OCI-LY3 (cell line): Measurements from ENCODE around the gene CACYBP.

Experiments
- EZH2phosphoT487 ChIP-seq: fragments of 200-600 bp; shearing (Covaris generic); IDR thresholded peaks from 2 replicates; pipeline ENCODE4 v1.6.1; 2018; ENCODE audit warnings: antibody characterized with exemption, mixed run types, low read depth
- TF ChIP-seq, protein P1 (sequence below): fragments of 200-600, 300-600 bp; sonication (generic); IDR thresholded peaks from 2 replicates; pipeline ENCODE4 v1.5.1; 2014; ENCODE audit warnings: antibody characterized with exemption, low read length, low read depth

DNA sequence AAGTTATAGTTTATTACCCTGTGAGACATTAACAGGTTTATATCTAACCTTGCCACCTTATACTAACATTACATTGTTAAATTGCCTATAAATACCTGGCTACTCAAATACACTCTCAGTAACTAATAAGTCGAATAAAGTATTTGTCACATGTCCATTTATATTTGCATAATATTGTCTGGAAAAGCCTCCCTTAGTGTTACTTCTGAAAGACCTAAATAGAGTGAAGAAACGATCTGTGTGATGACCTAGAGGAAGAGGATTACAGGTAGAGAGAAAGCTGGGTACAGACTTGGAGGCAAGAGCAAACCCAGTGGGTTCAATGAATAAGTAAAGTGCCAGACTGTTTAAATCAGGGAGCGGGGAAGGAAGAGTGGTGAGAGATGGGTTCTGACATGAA is 2.7 kb upstream of the CACYBP start:
- TF ChIP-seq, protein P1, sequence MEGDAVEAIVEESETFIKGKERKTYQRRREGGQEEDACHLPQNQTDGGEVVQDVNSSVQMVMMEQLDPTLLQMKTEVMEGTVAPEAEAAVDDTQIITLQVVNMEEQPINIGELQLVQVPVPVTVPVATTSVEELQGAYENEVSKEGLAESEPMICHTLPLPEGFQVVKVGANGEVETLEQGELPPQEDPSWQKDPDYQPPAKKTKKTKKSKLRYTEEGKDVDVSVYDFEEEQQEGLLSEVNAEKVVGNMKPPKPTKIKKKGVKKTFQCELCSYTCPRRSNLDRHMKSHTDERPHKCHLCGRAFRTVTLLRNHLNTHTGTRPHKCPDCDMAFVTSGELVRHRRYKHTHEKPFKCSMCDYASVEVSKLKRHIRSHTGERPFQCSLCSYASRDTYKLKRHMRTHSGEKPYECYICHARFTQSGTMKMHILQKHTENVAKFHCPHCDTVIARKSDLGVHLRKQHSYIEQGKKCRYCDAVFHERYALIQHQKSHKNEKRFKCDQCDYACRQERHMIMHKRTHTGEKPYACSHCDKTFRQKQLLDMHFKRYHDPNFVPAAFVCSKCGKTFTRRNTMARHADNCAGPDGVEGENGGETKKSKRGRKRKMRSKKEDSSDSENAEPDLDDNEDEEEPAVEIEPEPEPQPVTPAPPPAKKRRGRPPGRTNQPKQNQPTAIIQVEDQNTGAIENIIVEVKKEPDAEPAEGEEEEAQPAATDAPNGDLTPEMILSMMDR: no peak
- no peak for TF ChIP-seq EZH2phosphoT487
